Hematopoietic multipotent progenitor cell treated with erythropoietin and hydrocortisone succinate and interleukin-3 and kit ligand, for 6 days (in vitro differentiated cells): ENCODE data around the gene TNIK.

Experiments used
- DNase-seq: peaks from one replicate; pipeline ENCODE4 v3.0.0-alpha.2; 2015

Gene TNIK

GRCh38 chr3:171356251-171356650, 104.0 kb downstream of the TNIK start:
- no peak for DNase-seq

- DNase-seq = no peak
These were observed 105.3 kb downstream of the TNIK start for GRCh38 chr3:171354706-171355582.

- DNase-seq = no peak
These were observed 106.0 kb downstream of the TNIK start for GRCh38 chr3:171354049-171354705.

GRCh38 chr3:171353423-171353822, 106.8 kb downstream of the TNIK start:
- no peak for DNase-seq

GRCh38 chr3:171352387-171352935, 107.7 kb downstream of the TNIK start:
- DNase-seq = no peak

GRCh38 chr3:171351676-171352075, 108.5 kb downstream of the TNIK start:
- no peak for DNase-seq

- DNase-seq = no peak
These were observed 109.8 kb downstream of the TNIK start for GRCh38 chr3:171350364-171350763.

GRCh38 chr3:171349392-171349791, 110.8 kb downstream of the TNIK start:
- no peak for DNase-seq

GRCh38 chr3:171348121-171348520, 112.1 kb downstream of the TNIK start:
- DNase-seq = no peak

GRCh38 chr3:171347301-171348039, 112.7 kb downstream of the TNIK start:
- DNase-seq = peak; percentile 60

- DNase-seq = peak; percentile 35
These were observed 113.5 kb downstream of the TNIK start for GRCh38 chr3:171346582-171347300.

- DNase-seq = no peak
These were observed 114.2 kb downstream of the TNIK start for GRCh38 chr3:171346019-171346418.

GRCh38 chr3:171345107-171345843, 114.9 kb downstream of the TNIK start:
- DNase-seq = no peak

- no peak for DNase-seq
These were observed 116.5 kb downstream of the TNIK start for GRCh38 chr3:171343693-171344092.

GRCh38 chr3:171342783-171343420, 117.3 kb downstream of the TNIK start:
- no peak for DNase-seq

- DNase-seq = no peak
These were observed 118.0 kb downstream of the TNIK start for GRCh38 chr3:171342200-171342599.

- DNase-seq = no peak
These were observed 119.8 kb downstream of the TNIK start for GRCh38 chr3:171340434-171340833.

- DNase-seq = no peak
These were observed 120.6 kb downstream of the TNIK start for GRCh38 chr3:171339598-171339997.

GRCh38 chr3:171336406-171336805, 123.8 kb downstream of the TNIK start:
- DNase-seq = peak; percentile 27

- DNase-seq = no peak
These were observed 124.6 kb downstream of the TNIK start for GRCh38 chr3:171335559-171335958.

GRCh38 chr3:171334465-171334811, 125.8 kb downstream of the TNIK start:
- no peak for DNase-seq
